SJSA1 (cell line): ENCODE data around the gene FOXN3. TPM values are rescaled to one million over a fixed set of nuclear protein-coding genes. Genes with fewer than 3 reads are reported as not detected.
"Not testable (repeated sequence)": the region's sequence is repeated elsewhere in the genome, so short reads cannot be mapped to it uniquely, and the experiment has no call there.

Experiments
- DNase-seq, 2 experiments: peaks; one replicate each; pipeline ENCODE4 v3.0.0-alpha.2; 2015 to 2020; ENCODE audit warnings: low spot score in 2 of 2, low read depth in 1 of 2
- H3K27ac ChIP-seq: fragments of 250-450 bp; sonication (Bioruptor Pico); 2 replicates; pipeline ENCODE4 v1.5.1; 2020; ENCODE audit warnings: mild to moderate bottlenecking, moderate library complexity
- H3K27me3 ChIP-seq: fragments of 250-450 bp; sonication (Bioruptor Pico); replicated peaks from 2 replicates; pipeline ENCODE4 v1.5.1; 2020; ENCODE audit warnings: mild to moderate bottlenecking, moderate library complexity
- H3K36me3 ChIP-seq: fragments of 250-450 bp; sonication (Bioruptor Pico); 2 replicates; pipeline ENCODE4 v1.5.1; 2020; ENCODE audit warnings: mild to moderate bottlenecking
- H3K4me1 ChIP-seq: fragments of 250-450 bp; sonication (Bioruptor Pico); replicated peaks from 2 replicates; pipeline ENCODE4 v1.6.1; 2021; ENCODE audit warnings: mild to moderate bottlenecking
- H3K4me3 ChIP-seq: fragments of 250-450 bp; sonication (Bioruptor Pico); 2 replicates; pipeline ENCODE4 v1.5.1; 2020; ENCODE audit warnings: mild to moderate bottlenecking
- H3K9me3 ChIP-seq: fragments of 250-450 bp; sonication (Bioruptor Pico); replicated peaks from 2 replicates; pipeline ENCODE4 v1.5.1; 2020; ENCODE audit warnings: mild to moderate bottlenecking
- total RNA-seq: library from RNA; depleted of rRNA; stranded (reverse); fragments of >200 nt; shearing (Covaris generic); gene quantifications from 2 replicates; pipeline ENCODE4 v1.2.3, GENCODE V29; 2014

The FOXN3 gene
- total RNA-seq, 1 experiment from 2014 or later: 31.0 TPM

GRCh38 chr14:89256951-89257350, 160.1 kb downstream of the FOXN3 start:
- no peaks in the 10 kb centered on the region for H3K4me1 ChIP-seq
- DNase-seq: no peak
- no peaks in the 10 kb centered on the region for H3K36me3 ChIP-seq
- no peak overlapping the region for H3K27ac ChIP-seq
- no peaks in the 10 kb centered on the region for H3K9me3 ChIP-seq
- H3K27me3 ChIP-seq: no peaks in the 10 kb centered on the region
- H3K4me3 ChIP-seq: no peak overlapping the region

- H3K9me3 ChIP-seq: no peaks in the 10 kb centered on the region
- no peak overlapping the region for H3K4me3 ChIP-seq
- no peak overlapping the region for H3K27ac ChIP-seq
- H3K4me1 ChIP-seq: no peaks in the 10 kb centered on the region
- no peak for DNase-seq
- no peaks in the 10 kb centered on the region for H3K36me3 ChIP-seq
- no peaks in the 10 kb centered on the region for H3K27me3 ChIP-seq
Observed at GRCh38 chr14:89256283-89256682, 160.8 kb downstream of the FOXN3 start.

GRCh38 chr14:89255852-89256251, 161.2 kb downstream of the FOXN3 start:
- H3K4me3 ChIP-seq: no peak overlapping the region
- no peaks in the 10 kb centered on the region for H3K27me3 ChIP-seq
- no peaks in the 10 kb centered on the region for H3K9me3 ChIP-seq
- no peaks in the 10 kb centered on the region for H3K4me1 ChIP-seq
- no peak overlapping the region for H3K27ac ChIP-seq
- no peak for DNase-seq
- no peaks in the 10 kb centered on the region for H3K36me3 ChIP-seq

GRCh38 chr14:89255012-89255411, 162.0 kb downstream of the FOXN3 start:
- H3K27ac ChIP-seq: no peak overlapping the region
- no peaks in the 10 kb centered on the region for H3K9me3 ChIP-seq
- DNase-seq: no peak
- no peaks in the 10 kb centered on the region for H3K27me3 ChIP-seq
- no peak overlapping the region for H3K4me3 ChIP-seq
- no peaks in the 10 kb centered on the region for H3K36me3 ChIP-seq
- no peaks in the 10 kb centered on the region for H3K4me1 ChIP-seq

GRCh38 chr14:89254166-89254909, 162.7 kb downstream of the FOXN3 start:
- H3K4me3 ChIP-seq: no peak overlapping the region
- H3K27me3 ChIP-seq: no peaks in the 10 kb centered on the region
- H3K36me3 ChIP-seq: no peaks in the 10 kb centered on the region
- H3K4me1 ChIP-seq: no peaks in the 10 kb centered on the region
- no peak overlapping the region for H3K27ac ChIP-seq
- no peaks in the 10 kb centered on the region for H3K9me3 ChIP-seq
- no peak for DNase-seq

- no peaks in the 10 kb centered on the region for H3K27me3 ChIP-seq
- no peak overlapping the region for H3K4me3 ChIP-seq
- no peaks in the 10 kb centered on the region for H3K4me1 ChIP-seq
- no peak for DNase-seq
- H3K9me3 ChIP-seq: no peaks in the 10 kb centered on the region
- no peak overlapping the region for H3K27ac ChIP-seq
- H3K36me3 ChIP-seq: no peaks in the 10 kb centered on the region
Observed at GRCh38 chr14:89252887-89253532, 164.0 kb downstream of the FOXN3 start.

GRCh38 chr14:89251061-89251460, 166.0 kb downstream of the FOXN3 start:
- no peaks in the 10 kb centered on the region for H3K27me3 ChIP-seq
- no peak overlapping the region for H3K27ac ChIP-seq
- H3K4me1 ChIP-seq: no peaks in the 10 kb centered on the region
- no peak for DNase-seq
- H3K9me3 ChIP-seq: no peaks in the 10 kb centered on the region
- no peaks in the 10 kb centered on the region for H3K36me3 ChIP-seq
- H3K4me3 ChIP-seq: no peak overlapping the region

GRCh38 chr14:89250655-89250975, 166.4 kb downstream of the FOXN3 start:
- not testable (repeated sequence) for H3K27me3 ChIP-seq, H3K4me1 ChIP-seq, H3K36me3 ChIP-seq, DNase-seq, H3K27ac ChIP-seq, H3K4me3 ChIP-seq, H3K9me3 ChIP-seq

GRCh38 chr14:89249972-89250654, 166.9 kb downstream of the FOXN3 start:
- H3K27ac ChIP-seq: no peak overlapping the region
- no peaks in the 10 kb centered on the region for H3K27me3 ChIP-seq
- no peak overlapping the region for H3K4me3 ChIP-seq
- H3K4me1 ChIP-seq: no peaks in the 10 kb centered on the region
- no peak for DNase-seq
- no peaks in the 10 kb centered on the region for H3K9me3 ChIP-seq
- no peaks in the 10 kb centered on the region for H3K36me3 ChIP-seq

GRCh38 chr14:89249065-89249695, 167.9 kb downstream of the FOXN3 start:
- no peaks in the 10 kb centered on the region for H3K36me3 ChIP-seq
- H3K4me3 ChIP-seq: no peak overlapping the region
- no peaks in the 10 kb centered on the region for H3K4me1 ChIP-seq
- no peak for DNase-seq
- H3K27ac ChIP-seq: no peak overlapping the region
- H3K9me3 ChIP-seq: no peaks in the 10 kb centered on the region
- no peaks in the 10 kb centered on the region for H3K27me3 ChIP-seq

GRCh38 chr14:89248411-89249064, 168.5 kb downstream of the FOXN3 start:
- Histone ChIP-seq H3K27ac (no peak overlapping the region), H3K4me3 (no peak overlapping the region), H3K9me3 (no peaks in the 10 kb centered on the region), H3K4me1 (no peaks in the 10 kb centered on the region), H3K36me3 (no peaks in the 10 kb centered on the region), H3K27me3 (no peaks in the 10 kb centered on the region)
- no peak for DNase-seq

- Histone ChIP-seq H3K27me3 (no peaks in the 10 kb centered on the region), H3K36me3 (no peaks in the 10 kb centered on the region), H3K9me3 (no peaks in the 10 kb centered on the region), H3K27ac (no peak overlapping the region), H3K4me3 (no peak overlapping the region), H3K4me1 (no peaks in the 10 kb centered on the region)
- DNase-seq: no peak
Observed at GRCh38 chr14:89247457-89248122, 169.4 kb downstream of the FOXN3 start.

- H3K27ac ChIP-seq: no peak overlapping the region
- H3K9me3 ChIP-seq: no peaks in the 10 kb centered on the region
- no peak for DNase-seq
Observed at GRCh38 chr14:89246290-89246689, 170.7 kb downstream of the FOXN3 start.

More at GRCh38 chr14:89246290-89246689, 170.7 kb downstream of the FOXN3 start:
- H3K36me3 ChIP-seq: no peaks in the 10 kb centered on the region
- no peaks in the 10 kb centered on the region for H3K4me1 ChIP-seq
- H3K4me3 ChIP-seq: no peak overlapping the region
- H3K27me3 ChIP-seq: no peaks in the 10 kb centered on the region
